ENCODE results near the gene PTPRM.

PTPRM gene

DNA sequence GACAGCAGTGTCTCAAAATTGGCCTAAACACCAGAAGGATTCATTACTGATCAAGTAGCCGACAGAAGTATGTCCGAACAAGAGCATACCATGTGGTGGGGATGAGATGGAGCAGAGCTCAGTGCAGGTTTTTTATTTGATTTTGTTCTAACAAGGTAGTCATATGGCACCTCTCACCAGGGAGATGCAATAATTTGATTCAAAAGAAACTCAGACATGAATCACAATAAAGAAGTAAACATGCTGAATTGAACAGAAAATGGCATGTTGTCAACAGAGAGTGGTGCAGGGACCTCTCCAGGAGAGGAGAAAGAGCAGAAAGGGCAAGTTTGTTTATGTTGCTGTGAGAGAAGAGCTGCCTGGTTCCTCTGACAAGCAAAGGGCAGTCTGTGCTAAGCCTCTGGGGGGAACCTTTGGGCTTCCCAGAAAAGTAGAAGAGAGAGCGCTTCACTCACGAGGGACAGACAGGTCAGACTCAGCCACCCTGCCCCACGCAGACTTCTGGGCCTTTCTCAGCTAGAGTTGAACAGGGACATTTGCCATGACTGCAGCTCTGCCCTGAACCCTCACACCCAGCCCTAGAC is 690.8 kb downstream of the PTPRM start:
- no peak for DNase-seq

DNA sequence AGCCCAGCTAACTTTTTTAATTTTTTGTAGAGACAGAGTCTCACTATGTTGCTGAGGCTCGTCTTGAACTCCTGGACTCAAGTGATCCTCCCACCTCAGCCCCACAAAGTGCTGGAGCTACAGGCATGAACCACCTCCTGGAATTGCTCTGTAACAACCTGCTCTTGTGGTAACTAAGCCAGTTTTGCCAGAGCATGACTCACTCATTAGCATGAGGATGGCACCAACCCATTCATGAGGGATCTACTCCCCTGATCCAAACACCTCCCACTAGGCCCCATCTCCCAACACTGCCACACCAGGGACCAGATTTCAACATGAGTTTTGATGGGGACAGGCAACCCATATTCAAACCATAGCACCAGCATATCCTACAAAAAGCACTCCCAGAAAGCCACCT is 693.2 kb downstream of the PTPRM start:
- DNase-seq: no peak

DNA sequence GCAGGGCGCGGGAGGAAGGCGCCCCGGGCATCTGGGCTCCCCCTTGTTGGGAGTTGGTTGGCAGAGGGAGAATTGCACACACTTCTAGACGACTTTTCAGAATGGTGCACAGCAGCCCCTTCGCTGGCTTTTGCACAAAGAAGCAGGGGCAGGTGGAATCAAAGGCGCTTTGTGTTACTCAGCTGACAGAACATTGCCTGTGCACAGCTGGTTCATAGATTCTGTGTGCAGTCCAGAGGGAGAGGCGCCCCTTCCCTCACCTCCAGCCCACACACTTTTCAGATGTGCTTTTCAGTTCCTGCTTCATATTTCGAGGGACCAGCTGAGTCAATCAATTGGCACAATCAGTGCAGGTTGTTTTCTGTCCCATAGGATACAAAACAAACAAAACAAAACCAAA is 693.7 kb downstream of the PTPRM start:
- DNase-seq: no peak

GRCh38 chr18:8261651-8262091 is 694.6 kb downstream of the PTPRM start:
- DNase-seq: no peak

DNA sequence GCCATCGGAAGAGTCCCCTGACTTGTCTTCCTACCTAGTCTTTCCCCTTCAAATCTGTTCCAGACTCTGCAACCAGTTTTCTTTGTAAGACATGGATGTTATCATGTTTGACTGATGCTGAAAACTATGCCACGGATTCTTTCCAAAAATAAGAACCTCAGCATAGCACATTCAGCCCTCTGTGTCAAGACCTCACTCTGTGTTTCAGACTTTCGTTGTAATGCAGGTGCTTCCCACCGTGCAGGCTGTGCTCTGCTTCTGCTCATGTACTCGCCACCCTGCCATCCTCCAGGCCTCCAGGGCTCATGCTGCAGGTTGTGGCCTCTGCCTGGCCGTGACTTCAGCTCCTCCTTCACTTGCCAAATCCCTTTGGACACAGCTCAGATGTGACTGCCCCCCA is 695.1 kb downstream of the PTPRM start:
- no peak for DNase-seq

- DNase-seq: no peak
Observed at GRCh38 chr18:8264116-8264515, 697.0 kb downstream of the PTPRM start.

GRCh38 chr18:8264861-8265411 is 697.8 kb downstream of the PTPRM start:
- DNase-seq: no peak

- DNase-seq: no peak
Observed at GRCh38 chr18:8272254-8272653, 705.1 kb downstream of the PTPRM start.

- no peak for DNase-seq
Observed at GRCh38 chr18:8274370-8274769, 707.3 kb downstream of the PTPRM start.

DNA sequence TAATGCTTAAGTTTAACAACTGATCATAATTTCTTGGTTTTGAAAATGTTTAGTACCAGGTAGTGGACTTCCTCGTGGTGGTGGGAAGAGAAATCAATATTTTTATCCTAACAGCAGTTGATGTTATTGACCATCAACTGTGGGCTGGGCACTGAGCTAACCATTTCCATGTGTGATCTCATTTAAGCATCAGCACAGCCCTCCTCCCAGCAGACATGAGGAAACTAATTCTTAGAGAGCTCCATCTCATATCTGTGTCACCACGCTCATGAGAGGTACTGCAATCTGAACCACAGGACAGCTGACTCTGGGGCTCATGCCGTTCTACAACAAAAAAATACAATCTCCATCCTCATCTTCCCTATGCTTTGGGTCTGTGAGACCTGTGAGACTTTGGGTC is 709.3 kb downstream of the PTPRM start:
- no peak for DNase-seq

DNA sequence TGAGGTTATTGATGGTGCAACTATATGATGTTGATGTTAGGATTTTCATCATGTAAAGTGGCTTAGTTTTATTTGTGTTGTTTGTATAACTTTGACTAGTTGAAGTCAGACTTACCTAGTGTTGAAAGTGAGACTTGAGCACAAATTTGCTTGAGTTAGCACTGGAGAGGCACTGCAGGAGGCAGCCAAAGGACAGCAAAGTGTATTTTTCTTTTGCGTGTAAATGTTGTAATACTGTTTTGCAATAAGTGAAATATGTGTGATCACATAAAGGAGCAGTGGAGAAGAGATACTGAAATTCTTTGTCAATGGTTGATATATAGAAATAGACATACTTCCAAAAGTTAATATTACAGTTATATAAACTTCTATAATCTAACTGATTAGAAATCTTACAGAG is 710.2 kb downstream of the PTPRM start:
- DNase-seq: no peak

DNA sequence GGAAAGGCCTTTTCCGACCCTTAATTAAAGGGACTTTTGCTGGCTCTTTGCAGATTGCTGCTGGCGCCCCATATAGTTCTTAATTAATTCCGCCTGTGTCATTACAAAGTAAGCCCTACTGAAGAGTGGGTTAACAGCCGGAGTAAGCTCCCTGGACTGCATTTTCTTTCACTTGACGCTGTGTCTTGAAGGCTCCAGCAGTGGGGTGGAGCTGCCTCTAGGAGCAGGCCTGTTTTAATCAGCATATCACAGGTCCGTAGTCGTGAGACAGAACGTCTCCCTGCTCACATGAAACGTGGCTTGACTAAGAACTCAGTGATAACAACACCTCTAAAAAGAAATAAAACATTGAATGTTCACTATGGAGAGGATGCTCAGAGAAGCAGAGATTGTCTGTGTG is 712.2 kb downstream of the PTPRM start:
- no peak for DNase-seq

- DNase-seq: no peak
Observed at GRCh38 chr18:8279781-8280330, 712.7 kb downstream of the PTPRM start.

DNA sequence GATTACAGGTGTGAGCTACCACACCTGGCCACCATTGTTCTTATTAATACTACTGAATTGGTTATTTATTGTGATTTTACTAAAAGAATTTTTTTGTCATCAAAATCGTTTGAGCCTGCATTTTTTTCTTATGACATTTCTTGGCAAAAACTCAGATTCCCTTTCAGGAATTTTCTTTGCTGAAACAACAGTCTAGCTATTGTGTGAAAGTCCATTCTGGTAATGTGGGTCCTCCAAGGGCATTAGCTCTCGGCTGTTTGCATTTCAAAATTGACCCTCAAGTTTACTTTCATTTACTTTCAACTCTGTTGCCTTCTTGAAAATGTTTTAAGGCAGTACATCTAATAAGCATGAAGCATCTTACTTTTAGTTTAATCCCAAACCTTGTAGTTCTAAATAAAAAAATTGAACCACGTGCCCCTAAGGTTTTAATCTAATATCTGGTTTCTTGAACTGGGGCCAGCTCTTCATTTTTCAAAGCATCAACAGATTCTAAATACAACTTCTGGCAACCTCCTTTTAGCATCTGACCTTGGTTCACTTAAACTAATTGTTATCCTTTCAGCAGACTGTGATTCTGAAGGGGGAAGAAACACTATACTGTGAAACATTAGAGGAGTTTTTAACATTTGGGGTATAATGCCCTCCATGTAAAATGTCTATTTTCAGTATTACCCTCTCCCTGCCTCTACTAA is 716.9 kb downstream of the PTPRM start:
- no peak for DNase-seq

DNA sequence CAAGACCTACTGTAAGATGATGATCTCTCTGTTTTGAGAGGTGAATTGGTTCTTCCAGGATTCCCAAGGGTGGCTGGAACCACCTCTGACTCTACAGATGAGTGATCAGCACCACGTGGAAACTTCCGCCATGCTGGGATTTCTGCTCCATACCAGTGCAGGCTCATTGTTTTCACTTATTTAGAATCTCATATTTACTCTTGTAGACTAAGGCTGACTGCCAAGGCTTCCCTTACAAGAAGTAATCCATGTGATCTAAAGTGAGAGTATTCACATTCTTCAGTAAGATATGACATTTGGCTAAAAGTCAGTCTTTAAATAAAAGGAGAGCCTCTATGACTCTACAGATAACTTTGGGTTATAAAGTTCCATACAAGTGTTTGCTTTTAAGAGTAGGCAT is 719.2 kb downstream of the PTPRM start:
- DNase-seq: no peak

GRCh38 chr18:8287196-8287885 is 720.2 kb downstream of the PTPRM start:
- DNase-seq: no peak

DNA sequence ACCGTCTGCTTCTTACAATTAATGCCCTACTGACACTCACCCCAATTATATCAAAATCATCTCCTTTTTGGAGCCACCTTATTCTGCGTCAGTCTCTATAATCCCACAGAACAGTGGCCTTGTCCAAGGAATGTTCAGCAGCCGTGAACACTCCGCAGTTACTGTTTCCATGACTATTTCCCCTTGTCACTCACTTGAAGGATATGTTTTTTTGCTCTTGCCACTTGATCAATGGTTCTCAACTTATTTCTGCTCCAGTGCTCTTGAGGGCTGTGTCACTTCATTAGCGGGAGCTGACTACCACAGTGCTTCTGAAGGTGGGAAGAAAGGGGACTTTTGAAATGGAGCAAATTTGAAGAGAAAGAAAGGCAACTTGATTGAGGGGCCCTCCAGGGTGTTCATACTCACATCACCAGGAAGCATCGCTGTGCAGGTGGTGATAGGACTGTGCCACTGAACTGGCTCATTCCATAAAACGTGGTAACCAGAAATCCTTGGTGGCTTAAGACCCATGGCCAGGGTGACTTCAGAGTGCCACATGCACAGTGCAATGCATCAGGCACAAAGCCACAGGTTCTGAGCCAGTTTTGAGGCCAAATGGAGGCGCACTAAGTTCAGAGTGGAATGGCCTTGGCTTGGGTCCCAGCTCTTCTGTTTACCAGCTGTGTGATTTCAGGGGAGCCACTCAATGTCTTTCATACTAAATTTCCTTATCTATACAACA is 721.5 kb downstream of the PTPRM start:
- DNase-seq: no peak

GRCh38 chr18:8290435-8290834 is 723.3 kb downstream of the PTPRM start:
- no peak for DNase-seq

- DNase-seq: no peak
Observed at GRCh38 chr18:8290913-8291312, 723.8 kb downstream of the PTPRM start.

DNA sequence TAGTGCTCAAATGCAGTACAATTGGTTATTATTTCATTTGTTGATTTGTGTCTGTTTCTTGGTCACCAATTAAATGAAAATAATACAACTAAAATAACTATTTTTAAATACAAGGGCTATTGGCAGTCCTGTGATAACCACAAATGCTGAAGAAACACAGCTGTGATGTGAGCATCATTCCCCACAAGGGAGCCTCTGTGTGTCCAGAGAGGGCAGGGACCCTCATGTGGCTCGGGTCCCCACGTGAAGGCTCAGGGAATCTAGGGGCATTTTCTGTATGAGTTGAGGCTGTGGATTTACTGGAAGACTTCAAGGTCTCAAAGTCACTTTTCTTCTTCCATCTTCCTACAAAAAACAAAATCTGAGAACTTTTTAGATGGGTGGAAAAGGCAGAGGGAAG is 726.1 kb downstream of the PTPRM start:
- no peak for DNase-seq

- DNase-seq: no peak
Observed at GRCh38 chr18:8296886-8297616, 729.9 kb downstream of the PTPRM start.

GRCh38 chr18:8298186-8298585 is 731.1 kb downstream of the PTPRM start:
- DNase-seq: no peak

Measured in effector CD8-positive, alpha-beta T cell (primary cell).